GM21723 (cell line): Measurements from ENCODE around the gene SHOX.
"Not testable (repeated sequence)": the region's sequence is repeated elsewhere in the genome, so short reads cannot be mapped to it uniquely, and the experiment has no call there.

Source experiments
- ATAC-seq: cut with Tn5 transposase; IDR thresholded peaks from one replicate; pipeline ENCODE4 v1.9.1; 2021; ENCODE audit warnings: mild to moderate bottlenecking, moderate library complexity; ENCODE audit not compliant: unreplicated experiment

SHOX gene

DNA sequence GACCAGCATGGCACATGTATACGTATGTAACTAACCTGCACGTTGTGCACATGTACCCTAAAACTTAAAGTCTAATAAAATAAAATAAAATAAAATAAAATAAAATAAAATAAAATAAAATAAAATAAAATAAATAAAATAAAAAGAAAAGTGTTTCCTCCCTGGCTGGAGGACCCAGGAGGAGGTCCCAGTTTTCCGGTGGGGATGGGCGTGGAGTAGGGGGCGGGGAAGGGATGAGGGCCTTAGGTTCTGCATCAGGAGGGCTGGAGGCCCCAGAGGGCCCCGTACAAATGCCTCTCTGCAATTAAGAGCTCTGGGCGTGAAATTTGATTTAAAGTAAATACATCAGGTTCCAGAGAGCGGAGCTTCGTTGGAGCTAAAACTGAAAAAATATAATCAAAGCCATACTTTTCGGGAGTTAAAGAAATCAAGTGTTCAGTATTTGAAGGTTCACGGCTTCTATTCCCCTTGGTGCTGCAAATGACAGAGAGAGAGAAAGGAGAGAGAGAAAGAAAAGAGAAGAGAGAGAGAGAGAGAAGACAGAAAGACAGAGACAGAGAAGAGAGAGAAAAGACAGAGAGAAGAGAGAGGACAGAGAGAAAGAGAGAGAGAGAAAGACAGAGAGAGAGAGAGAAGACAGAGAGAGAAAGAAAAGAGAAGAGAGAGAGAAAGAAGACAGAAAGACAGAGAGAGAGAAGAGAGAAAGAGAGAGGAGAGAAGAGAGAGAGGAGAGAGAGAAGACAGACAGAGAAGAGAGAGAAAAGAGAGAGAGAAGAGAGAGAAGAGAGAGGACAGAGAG is 8.7 kb upstream of the SHOX start:
- ATAC-seq = no peak

GRCh38 chrX:622802-623201 is 7.8 kb upstream of the SHOX start:
- not testable (repeated sequence) for ATAC-seq

DNA sequence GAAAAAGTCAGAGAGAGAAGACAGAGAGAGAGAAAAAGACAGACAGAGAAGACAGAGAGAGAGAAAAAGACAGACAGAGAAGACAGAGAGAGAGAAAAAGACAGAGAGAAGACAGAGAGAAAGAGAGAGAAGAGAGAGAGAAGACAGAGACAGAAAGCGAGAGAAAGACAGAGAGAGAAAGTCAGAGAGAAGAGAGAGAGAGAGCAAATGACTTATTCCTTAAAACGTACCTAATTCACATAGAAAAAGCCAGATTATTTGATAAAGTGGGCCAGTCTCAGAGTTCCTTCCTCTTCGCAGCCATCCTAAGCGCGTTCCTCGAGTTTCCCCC is 7.4 kb upstream of the SHOX start:
- ATAC-seq = no peak

GRCh38 chrX:623599-624315 is 6.8 kb upstream of the SHOX start:
- ATAC-seq = no peak

- ATAC-seq = no peak
These were observed 5.4 kb upstream of the SHOX start for GRCh38 chrX:625137-625691.

DNA sequence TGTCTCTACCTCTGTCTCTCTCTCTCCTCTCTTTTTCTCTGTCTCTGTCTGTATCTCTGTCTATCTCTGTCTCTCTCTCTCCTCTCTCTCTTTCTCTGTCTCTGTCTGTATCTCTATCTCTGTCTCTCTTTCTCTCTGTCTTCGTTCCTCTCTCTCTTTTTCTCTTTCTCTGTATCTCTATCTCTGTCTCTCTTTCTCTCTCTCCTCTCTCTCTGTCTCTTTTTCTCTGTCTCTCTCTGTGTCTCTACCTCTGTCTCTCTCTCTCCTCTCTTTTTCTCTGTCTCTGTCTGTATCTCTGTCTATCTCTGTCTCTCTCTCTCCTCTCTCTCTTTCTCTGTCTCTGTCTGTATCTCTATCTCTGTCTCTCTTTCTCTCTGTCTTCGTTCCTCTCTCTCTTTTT is 4.5 kb upstream of the SHOX start:
- ATAC-seq = not testable (repeated sequence)

DNA sequence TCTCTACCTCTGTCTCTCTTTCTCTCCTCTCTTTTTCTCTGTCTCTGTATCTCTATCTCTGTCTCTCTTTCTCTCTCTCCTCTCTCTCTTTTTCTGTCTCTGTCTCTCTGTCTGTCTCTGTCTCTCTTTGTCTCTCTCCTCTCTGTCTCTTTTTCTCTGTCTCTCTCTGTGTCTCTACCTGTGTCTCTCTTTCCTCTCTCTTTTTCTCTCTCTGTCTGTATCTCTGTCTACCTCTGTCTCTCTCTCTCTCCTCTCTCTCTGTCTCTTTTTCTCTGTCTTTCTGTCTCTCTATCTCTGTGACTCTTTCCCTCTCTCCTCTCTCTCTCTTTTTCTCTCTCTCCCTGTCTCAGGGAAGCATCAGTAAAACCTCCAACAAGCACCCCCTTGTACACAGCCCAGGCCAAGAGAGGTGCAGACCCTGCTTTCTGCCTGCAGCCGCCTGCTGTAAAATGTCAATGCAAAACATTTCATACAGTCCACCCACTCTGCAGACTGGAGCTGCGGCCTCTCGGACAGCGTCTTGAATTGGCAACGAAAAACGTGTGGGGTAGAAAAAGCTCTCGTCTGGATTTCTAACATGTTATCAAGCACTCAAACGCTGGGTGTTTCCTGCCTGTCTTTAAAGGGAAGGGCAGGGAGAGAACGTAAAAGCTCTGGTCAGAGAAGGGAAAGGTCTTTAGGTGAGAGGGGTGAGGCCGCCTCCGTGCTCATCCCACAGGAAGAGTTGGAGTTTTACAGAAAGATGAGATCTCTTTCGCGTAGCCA is 3.7 kb upstream of the SHOX start:
- ATAC-seq = no peak

DNA sequence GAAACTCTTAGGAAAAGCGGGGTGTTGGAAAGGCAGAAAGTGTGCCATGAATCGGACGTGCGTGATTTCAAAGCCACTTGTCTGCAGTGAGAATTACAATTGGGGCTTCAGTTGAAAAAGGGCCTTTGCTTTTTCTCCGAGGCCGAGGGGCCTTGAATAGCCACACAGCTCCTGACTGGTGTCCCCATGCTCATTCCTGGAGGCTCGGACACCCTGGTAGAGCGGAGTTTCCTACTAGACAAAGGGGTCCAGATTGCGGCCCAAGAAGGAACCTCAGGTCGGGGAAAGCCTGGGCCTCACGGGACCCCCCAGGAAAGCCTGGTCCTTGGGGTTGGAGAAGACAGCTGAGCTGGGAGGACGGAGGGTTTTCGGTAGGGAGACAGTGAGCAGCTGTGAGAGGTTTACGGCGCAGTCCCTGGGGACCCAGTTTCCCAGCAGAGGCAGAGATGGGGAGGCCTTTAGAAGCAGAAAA is 3.0 kb upstream of the SHOX start:
- ATAC-seq = no peak

DNA sequence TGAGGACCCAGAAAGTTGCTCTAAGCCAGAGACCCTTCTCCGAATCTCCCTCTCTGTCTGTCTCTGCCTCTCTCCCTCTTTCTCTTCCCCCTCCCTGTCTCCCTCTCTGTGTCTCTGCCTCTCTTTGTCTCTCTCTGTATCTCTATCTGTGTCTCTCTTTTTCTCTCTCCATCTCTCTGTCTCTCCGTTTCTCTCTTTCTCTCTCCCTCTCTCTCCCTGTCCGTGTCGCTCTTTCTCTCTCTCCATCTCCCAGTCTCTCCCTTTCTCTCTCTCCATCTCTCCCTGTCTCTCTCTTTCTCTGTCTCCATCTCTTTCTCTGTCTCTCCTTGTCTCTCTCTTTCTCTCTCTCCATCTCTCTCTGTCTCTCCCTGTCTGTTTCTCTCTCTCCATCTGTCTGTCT is 2.6 kb upstream of the SHOX start:
- no peak for ATAC-seq

- ATAC-seq = no peak
These were observed 1.2 kb upstream of the SHOX start for GRCh38 chrX:629230-630006.

GRCh38 chrX:630007-630611 is 482 bp upstream of the SHOX start:
- no peak for ATAC-seq

GRCh38 chrX:631802-632365 is 1.3 kb downstream of the SHOX start:
- no peak for ATAC-seq

DNA sequence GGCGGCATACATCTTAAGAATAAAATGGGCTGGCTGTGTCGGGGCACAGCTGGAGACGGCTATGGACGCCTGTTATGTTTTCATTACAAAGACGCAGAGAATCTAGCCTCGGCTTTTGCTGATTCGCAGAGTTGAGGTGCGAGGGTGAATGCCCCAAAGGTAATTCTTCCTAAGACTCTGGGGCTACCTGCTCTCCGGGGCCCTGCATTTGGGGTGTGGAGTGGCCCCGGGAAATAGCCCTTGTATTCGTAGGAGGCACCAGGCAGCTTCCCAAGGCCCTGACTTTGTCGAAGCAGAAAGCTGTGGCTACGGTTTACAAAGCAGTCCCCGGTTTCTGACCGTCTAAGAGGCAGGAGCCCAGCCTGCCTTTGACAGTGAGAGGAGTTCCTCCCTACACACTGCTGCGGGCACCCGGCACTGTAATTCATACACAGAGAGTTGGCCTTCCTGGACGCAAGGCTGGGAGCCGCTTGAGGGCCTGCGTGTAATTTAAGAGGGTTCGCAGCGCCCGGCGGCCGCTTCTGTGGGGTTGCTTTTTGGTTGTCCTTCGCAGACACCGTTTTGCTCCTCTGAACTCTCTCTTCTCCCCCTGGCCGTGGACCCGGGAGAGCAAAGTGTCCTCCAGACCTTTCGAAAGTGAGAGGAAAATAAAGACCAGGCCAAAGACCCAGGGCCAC is 1.9 kb downstream of the SHOX start:
- no peak for ATAC-seq

- no peak for ATAC-seq
These were observed 2.7 kb downstream of the SHOX start for GRCh38 chrX:633043-633984.

GRCh38 chrX:633985-634958 is 3.7 kb downstream of the SHOX start:
- ATAC-seq = no peak

GRCh38 chrX:635428-636090 is 5.0 kb downstream of the SHOX start:
- no peak for ATAC-seq
